Activated CD8-positive, alpha-beta memory T cell treated with anti-CD3 and anti-CD28 coated beads, Interleukin-2, amount 50 U/mL, for 1 hour (primary cell): ENCODE measurements around the gene LUZP1.

ENCODE experiments used
- DNase-seq: peaks from one replicate; pipeline ENCODE4 v3.0.0-alpha.2; 2020; ENCODE audit errors: extremely low read depth

LUZP1 gene

DNA sequence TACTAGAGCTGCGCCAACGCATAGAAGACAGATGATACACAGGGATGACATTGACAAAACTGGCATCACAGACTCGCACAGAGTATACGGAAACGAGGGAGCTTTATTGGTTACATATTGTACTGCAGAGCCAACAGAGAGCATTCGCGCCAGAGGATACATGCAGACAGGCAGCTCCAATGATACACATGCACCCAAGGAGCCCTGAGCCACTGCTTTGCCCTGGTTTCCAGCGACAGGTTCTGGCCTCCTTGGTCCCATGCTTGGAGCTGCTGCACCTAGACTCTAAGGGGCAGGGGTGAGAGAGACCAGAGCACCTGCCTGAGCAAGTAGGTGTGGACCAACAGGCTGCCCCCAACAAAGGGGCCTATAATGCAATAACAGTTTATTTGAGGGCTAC, 83.8 kb downstream of the LUZP1 start:
- DNase-seq = no peak

- DNase-seq = no peak
Measured at GRCh38 chr1:23083714-23084480, 84.8 kb downstream of the LUZP1 start.

- DNase-seq = no peak
Measured at GRCh38 chr1:23081376-23081775, 87.3 kb downstream of the LUZP1 start.

GRCh38 chr1:23080885-23081284, 87.8 kb downstream of the LUZP1 start:
- no peak for DNase-seq

GRCh38 chr1:23079025-23079424, 89.6 kb downstream of the LUZP1 start:
- no peak for DNase-seq

DNA sequence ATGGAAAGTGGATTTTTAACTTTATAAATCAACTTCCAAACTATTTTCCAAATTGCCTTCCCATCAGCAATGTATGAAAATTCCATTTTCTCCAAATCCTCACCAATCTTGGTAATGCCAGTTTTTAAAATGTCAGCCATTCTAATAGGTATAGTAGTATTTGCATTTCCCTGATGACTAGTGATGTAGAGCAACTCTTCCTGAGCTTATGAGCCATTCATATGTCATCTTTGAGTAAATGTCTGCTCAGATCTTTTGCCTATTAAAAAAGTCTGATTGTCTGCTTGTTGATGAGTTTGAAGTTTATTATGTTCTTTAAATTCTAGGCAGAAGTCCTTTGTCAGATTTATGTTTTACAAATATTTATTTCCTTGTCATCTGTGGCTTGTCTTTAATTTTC, 94.6 kb downstream of the LUZP1 start:
- DNase-seq = no peak

- no peak for DNase-seq
Measured at GRCh38 chr1:23069675-23070074, 99.0 kb downstream of the LUZP1 start.

- no peak for DNase-seq
Measured at GRCh38 chr1:23069149-23069548, 99.5 kb downstream of the LUZP1 start.

- no peak for DNase-seq
Measured at GRCh38 chr1:23066075-23066474, 102.6 kb downstream of the LUZP1 start.

DNA sequence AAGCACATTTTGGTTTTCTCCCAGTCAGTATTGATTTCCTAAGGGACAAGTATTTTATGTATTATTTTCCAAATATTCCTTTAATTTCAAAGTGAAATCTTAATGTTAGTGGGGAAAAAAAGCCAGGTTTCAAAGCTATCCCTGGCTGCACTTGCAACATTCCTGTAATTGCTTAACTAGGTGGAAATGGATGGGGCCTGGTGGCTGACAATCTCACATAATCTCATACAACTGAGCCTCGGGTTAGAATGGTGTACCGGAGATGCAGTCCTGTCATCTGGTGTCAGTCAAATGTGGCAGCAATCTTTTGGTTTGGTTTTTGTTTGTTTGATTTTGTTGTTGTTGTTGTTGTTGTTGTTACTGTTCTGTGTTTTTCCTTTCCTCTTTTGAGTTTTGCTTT, 103.3 kb downstream of the LUZP1 start:
- DNase-seq = no peak

GRCh38 chr1:23062271-23062670, 106.4 kb downstream of the LUZP1 start:
- no peak for DNase-seq

DNA sequence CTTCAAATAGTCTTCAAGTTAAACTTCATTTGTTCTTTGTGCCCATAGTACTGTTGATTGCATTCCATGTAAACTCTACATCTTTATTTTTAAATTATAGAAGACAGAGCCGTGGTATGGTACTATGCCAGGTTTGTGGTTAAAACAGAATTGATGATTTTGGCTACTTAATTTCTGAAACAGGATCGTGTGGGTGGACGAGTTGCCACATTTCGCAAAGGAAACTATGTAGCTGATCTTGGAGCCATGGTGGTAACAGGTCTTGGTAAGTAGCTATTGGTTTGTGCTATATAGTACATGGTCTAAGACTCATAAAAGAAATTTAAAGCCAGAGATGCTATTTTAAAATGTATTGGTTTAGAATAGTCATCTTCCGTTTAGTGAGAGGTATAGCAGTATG, 111.4 kb downstream of the LUZP1 start:
- no peak for DNase-seq

DNA sequence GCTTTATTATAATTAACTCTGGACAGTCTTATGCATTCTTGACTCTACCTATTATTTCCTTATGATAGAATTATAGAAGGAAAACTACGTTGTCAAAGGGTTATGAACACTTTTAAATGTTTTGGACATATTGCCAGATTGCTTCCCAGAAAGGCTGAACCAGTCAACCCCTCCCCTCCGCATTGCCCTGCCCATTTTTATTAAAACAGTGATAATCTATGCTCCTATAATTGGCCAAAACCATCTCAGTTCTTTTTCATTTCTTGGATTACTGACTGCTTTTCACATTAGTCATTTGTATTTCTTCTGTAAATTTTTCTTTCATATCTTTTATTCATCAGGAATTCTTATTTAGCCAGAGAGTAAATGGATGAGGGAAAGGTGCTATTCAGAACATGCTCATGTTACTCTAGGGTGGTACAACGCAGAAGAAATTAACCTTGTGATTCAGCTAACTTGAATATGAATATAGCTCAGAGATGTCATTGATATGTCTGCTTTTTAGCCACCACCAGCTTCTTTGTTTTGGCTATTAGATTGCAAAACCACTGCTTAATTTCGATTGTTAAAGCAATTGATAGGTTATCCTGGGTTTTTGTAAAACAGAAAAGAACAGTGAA, 117.3 kb downstream of the LUZP1 start:
- no peak for DNase-seq

- DNase-seq = no peak
Measured at GRCh38 chr1:23050201-23050600, 118.5 kb downstream of the LUZP1 start.

- DNase-seq = no peak
Measured at GRCh38 chr1:23044035-23044434, 124.6 kb downstream of the LUZP1 start.

DNA sequence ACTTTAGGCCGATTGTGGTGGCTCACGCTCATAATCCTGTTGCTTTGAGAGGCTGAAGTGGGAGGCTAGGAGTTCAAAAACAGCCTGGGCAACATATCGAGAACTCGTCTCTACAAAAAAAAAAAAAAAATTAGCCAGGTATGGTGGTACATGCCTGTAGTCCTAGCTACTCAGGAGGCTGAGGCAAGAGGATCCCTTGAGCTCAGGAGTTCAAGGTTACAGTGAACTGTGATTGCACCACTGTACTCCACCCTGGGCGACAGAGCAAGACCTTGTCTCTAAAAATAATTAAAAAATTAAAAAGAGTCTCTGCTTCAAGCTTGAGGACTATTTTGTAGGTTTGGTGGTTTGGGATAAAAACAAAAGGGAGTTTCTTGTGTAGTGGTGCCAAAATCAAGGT, 128.1 kb downstream of the LUZP1 start:
- no peak for DNase-seq

GRCh38 chr1:23039308-23039826, 129.3 kb downstream of the LUZP1 start:
- DNase-seq = no peak

- no peak for DNase-seq
Measured at GRCh38 chr1:23037081-23037740, 131.4 kb downstream of the LUZP1 start.

GRCh38 chr1:23035823-23036452, 132.7 kb downstream of the LUZP1 start:
- DNase-seq = no peak
